NOMO-1 treated with dmso at 0.1 percent for 144 hours (cell line): ENCODE data around the gene KRTAP21-3.
"Not testable (repeated sequence)": the region's sequence is repeated elsewhere in the genome, so short reads cannot be mapped to it uniquely, and the experiment has no call there.

Source experiments
- DNase-seq: peaks from one replicate; lab custom pipeline; 2025; ENCODE audit not compliant: unreplicated experiment; lab: John Stamatoyannopoulos, UW

KRTAP21-3 gene, protein sequence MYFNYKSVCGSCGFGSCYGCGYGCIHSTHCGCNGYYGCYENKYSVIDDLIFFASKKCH

GRCh38 chr21:30718239-30718909, at the start of gene KRTAP21-3:
Gene KRTAP21-3 (minus strand): TSS chr21:30718777. CDS start chr21:30718759, 18 bp downstream.
- DNase-seq, result no peak

DNA sequence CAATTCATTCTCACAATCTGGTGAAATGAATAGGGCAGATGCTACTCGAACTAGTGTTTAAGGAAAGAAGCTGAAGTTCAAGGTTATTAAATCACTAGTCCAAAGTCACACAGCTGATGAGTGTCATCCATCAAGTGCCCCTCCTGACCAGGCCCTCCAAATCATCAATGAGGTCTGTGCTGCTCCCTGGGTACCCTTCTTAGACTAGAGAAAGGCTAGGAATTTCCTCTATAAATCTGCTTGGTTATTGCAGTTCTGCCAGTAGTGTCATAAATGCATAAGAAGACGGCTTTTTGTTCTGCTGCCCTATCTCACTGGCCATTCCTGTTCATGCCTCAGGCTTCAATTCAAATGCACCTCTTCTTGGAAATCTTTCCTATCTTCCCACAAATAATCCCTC, 42.2 kb upstream of the KRTAP21-3 start:
- no peak for DNase-seq

DNA sequence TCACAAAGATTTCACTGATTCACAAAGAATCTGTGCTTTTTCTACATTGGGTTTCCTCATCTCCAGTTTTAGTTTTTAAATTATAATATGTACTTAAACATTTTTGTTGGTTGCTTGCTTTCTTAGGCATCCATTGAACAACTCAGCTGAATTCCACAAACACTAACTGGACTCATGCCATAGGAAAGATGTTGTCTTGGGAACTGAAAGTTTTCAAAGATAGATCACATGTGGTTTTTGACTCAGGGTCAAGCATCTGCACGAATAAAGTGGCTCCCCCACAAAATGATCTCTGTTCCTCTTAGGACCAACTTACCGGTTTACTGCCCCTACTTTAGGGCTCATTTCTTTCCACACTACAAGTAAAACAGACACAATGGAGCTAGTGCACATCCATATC, 39.7 kb upstream of the KRTAP21-3 start:
- no peak for DNase-seq

GRCh38 chr21:30755328-30755727, 36.8 kb upstream of the KRTAP21-3 start, which contains the start of gene KRTAP21-1:
Gene KRTAP21-1 (minus strand): TSS chr21:30755428. CDS start chr21:30755378, 50 bp downstream.
- DNase-seq, result not testable (repeated sequence)

- DNase-seq, result no peak
These were observed 28.6 kb upstream of the KRTAP21-3 start, which contains the start of gene KRTAP21-2 for GRCh38 chr21:30747159-30747558. Gene KRTAP21-2 (minus strand): TSS chr21:30747259. CDS start chr21:30747202, 57 bp downstream.

GRCh38 chr21:30740462-30740861, 21.9 kb upstream of the KRTAP21-3 start:
- no peak for DNase-seq

- no peak for DNase-seq
These were observed 14.4 kb upstream of the KRTAP21-3 start for GRCh38 chr21:30733026-30733425.

DNA sequence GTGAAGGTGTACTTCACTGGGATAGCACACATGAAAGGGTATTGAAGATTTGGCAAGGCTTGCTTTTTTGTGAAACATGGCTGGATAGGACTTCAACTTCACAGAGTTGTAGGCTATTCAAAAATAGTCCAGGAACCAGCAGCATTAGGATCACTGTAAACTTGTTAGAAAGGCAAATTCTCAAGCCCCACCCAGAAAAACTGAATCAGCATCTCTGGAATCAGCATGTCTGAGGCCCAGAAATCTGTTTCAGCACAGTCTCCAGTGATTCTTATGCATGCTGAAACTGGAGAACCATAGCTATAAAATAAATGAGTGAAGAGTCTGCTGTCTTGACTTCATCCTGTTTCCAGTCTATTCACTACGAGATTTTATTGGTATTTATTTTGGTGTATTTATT, 8.1 kb upstream of the KRTAP21-3 start:
- no peak for DNase-seq

DNA sequence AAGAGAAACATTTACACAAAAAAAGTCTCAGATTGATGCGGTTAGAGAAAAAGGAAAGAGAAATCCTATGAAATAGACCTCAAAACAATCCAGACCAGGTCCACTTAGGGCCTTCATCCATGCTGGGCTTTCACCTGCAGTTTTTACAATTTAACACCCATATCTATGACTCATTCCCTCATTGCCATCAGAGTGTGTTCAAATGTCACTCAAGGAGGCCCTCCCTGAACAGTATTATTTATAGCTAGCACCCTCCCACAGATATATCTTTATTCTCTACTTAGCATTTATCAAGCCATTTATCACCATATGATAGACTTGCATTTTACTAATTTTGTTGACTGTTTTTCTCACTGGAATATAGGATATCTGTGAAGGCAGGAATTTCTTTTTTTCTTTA, 824 bp upstream of the KRTAP21-3 start:
- DNase-seq, result no peak

- no peak for DNase-seq
These were observed 1.5 kb downstream of the KRTAP21-3 start for GRCh38 chr21:30717105-30717504.

DNA sequence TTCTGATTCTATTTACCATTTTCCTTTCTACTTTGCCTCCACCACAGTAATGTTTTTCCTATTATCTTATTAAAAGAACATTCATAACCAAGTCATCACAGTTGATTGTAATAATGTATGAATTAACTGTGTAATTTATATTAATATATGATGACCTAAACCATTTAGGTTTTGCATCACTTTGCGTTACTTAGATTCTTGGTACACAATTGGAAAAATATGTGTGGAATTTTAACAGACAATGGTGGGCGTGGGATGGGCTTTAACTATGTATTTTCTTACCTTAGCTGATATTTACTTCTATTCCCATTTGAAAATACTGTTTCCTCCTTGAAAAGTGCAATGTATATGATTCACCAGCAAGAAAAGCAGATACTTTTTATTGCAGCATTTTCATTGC, 3.6 kb downstream of the KRTAP21-3 start:
- DNase-seq, result no peak

- no peak for DNase-seq
These were observed 4.1 kb downstream of the KRTAP21-3 start for GRCh38 chr21:30714456-30714855.

- DNase-seq, result no peak
These were observed 4.8 kb downstream of the KRTAP21-3 start for GRCh38 chr21:30713766-30714165.

DNA sequence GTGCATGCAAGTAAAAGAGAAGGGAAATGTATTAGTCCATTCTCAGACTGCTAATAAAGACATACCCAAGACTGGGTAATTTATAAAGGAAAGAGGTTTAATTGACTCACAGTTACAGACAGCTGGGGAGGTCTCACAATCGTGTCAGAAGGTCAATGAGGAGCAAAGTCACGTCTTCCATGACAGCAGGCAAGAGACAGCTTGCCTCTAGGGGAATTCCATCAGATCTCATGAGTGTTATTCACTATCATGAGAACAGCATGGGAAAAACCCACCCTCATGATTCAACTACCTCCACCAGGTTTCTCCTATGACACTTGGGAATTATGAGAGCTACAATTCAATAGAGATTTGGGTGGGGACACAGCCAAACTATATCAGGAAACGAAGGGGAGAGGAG, 8.1 kb downstream of the KRTAP21-3 start:
- no peak for DNase-seq

DNA sequence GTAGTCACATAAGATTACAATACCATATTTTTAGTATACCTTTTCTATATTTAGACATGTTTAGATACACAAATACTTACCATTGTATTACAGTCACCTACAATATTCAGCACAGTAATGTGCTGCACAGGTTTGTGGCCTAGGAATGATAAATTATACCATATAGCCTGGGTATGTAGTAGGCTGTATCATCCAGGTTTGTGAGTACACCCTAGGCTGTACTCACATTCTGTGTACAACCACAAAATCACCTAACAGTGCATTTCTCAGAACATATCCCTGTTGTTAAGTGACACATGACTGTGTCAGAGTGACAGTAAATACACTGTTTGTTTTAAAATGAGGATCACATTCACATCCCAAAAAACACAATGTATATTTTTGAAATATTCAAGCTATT, 11.2 kb downstream of the KRTAP21-3 start:
- no peak for DNase-seq

DNA sequence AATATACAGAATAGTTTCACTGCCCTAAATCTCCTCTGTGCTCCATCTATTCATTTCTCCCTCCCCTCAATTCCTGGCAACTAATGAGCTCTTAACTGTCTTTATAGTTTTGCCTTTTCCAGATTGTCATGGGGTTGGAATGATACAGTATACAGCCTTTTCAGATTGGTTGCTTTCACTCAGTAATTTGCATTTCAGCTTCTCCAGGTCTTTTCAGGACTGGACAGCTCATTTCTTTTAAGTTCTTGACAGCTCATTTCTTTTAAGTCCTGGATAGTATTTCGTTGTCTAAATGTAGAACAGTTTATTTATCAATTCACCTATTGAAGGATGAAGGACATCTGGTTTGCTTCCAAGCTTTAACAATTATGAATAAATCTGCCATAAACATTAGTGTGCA, 22.6 kb downstream of the KRTAP21-3 start:
- no peak for DNase-seq

DNA sequence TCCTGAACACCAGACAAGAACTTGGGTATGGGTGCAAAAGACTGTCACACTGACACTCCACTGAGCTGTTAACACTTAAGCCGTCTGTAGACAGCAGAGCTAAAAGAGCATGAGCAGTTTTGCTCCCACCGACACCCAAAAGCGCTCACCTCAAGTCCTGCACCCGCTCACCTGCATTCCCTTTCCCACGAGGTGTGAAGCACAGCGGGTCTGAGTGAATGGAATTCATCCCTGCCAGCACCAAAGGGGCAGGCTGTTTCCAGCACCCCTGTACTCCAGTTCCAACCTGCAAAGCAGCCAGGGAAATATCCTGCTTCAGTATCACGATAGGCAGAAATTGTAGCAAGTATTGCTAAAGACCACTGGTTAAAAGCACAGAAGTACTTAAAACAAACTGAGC, 28.8 kb downstream of the KRTAP21-3 start:
- DNase-seq, result no peak

- no peak for DNase-seq
These were observed 34.1 kb downstream of the KRTAP21-3 start for GRCh38 chr21:30684506-30684905.

DNA sequence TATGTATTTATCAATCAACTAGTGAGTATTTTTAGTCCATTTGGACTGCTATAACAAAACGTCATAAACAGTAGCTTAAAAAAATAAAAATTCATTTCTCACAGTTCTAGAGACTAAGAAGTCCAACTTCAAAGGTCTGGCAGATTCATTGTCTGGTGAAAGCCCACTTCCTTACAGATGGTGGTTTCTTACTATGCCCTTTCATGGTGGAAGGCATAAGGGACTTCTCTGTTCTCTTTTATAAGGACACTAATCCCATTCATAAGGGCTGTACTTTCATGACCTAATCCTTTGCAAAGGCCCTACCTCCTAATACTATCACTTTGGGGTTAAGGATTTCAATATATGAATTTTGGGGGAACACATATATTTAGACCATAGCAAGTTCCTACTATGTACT, 38.0 kb downstream of the KRTAP21-3 start:
- no peak for DNase-seq

DNA sequence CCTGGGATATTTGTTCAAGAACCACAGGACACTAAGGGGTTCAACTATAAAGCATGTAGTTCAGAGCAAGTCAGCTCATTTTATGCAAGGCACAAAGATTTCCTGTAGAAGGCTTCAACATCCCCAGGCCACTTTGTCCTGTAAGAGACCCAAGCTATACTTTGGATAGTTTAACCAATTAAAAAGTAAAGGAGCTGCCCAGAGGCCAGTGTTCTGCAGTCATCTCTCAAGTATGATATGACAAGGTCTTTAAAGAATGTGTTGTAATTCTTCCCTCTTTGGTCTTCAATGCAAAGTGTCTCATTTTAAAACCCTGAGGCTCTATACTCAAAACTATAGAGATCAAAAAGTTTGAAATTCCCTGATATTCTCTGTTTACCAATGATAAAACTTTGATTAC, 41.8 kb downstream of the KRTAP21-3 start:
- no peak for DNase-seq

- DNase-seq, result no peak
These were observed 44.3 kb downstream of the KRTAP21-3 start for GRCh38 chr21:30674312-30674711.

DNA sequence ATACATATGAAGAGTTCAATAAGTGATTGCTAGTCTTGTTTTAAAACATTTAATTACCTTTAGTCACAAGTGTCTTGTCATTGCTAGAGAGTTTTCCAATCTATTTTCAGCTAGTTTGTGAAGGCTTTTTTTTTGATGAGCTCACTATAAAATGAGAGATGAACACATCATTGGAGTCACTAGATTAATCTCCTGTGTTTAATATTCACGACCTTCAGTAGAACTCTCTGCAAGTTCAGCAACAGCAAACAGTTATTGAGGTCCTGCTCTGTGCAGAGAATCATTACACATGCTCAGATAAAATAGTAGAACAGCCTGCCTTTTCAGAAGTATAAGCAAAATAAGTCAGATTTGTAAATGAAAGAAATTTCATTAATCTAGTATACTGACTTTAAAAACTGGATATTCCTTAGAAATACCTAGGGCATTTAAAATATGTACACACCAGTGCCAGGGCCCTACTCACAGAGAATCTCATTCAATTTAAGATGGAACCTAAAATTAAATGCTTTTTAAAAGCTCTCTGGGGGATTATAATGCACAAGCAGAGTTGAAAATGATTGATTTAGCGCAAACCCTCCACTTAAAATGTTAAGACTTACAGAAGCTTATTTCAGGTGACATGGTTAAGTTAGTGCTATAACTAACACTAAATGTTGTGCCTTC, 45.5 kb downstream of the KRTAP21-3 start:
- no peak for DNase-seq
